Measurements from ENCODE around the gene MYRF.

MYRF gene

GRCh38 chr11:61774411-61774810 is 22.0 kb downstream of the MYRF start:
- no peak overlapping the region for H3K27ac ChIP-seq (ENCODE audit: low read depth in 2 of 2, low read length in 2 of 2)
- no peaks in the 10 kb centered on the region for H3K9me3 ChIP-seq (ENCODE audit: control insufficient read depth in 2 of 2, low read length in 2 of 2)
- H3K4me3 ChIP-seq (ENCODE audit: low read length in 2 of 2): no peak overlapping the region
- H3K36me3 ChIP-seq (ENCODE audit: control insufficient read depth in 2 of 2, insufficient read depth in 2 of 2, low read length in 2 of 2): peaks cover 0 to 5% of the 10 kb centered on the region in 2 donors
- H3K27me3 ChIP-seq (ENCODE audit: control insufficient read depth in 2 of 2, insufficient read depth in 2 of 2, low read length in 2 of 2): no peaks in the 10 kb centered on the region
- peaks cover 3 to 5% of the 10 kb centered on the region in 2 donors for H3K4me1 ChIP-seq (ENCODE audit: control insufficient read depth in 2 of 2, insufficient read depth in 2 of 2, low read length in 2 of 2)
- no peak overlapping the region for H3K9ac ChIP-seq (ENCODE audit: low read depth in 1 of 2, low read length in 2 of 2)

DNA sequence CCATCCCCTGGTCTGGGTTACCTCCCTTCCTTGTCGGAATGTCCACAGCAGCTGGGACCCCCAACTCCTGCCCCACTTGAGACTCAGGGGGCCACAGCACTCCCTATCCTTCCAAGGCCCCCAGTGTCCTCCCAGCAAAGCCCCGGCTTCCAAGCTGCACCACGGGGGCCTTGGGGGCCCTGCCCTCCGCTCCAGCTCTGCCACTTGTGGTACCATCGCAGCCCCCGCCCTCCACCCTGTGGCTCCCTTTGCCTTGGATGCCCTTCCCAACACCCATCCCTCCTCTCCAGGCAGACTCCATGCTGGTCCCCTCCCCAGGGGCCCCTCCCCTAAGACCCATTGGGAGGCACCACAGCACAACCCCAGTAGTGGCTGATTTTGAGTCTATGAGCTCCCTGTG is 22.7 kb downstream of the MYRF start:
- H3K36me3 ChIP-seq (ENCODE audit: control insufficient read depth in 2 of 2, insufficient read depth in 2 of 2, low read length in 2 of 2): peaks cover 0 to 5% of the 10 kb centered on the region in 2 donors
- H3K27me3 ChIP-seq (ENCODE audit: control insufficient read depth in 2 of 2, insufficient read depth in 2 of 2, low read length in 2 of 2): no peaks in the 10 kb centered on the region
- peaks cover 3 to 5% of the 10 kb centered on the region in 2 donors for H3K4me1 ChIP-seq (ENCODE audit: control insufficient read depth in 2 of 2, insufficient read depth in 2 of 2, low read length in 2 of 2)
- no peak overlapping the region for H3K27ac ChIP-seq (ENCODE audit: low read depth in 2 of 2, low read length in 2 of 2)
- H3K9ac ChIP-seq (ENCODE audit: low read depth in 1 of 2, low read length in 2 of 2): no peak overlapping the region
- H3K4me3 ChIP-seq (ENCODE audit: low read length in 2 of 2): no peak overlapping the region
- no peaks in the 10 kb centered on the region for H3K9me3 ChIP-seq (ENCODE audit: control insufficient read depth in 2 of 2, low read length in 2 of 2)

DNA sequence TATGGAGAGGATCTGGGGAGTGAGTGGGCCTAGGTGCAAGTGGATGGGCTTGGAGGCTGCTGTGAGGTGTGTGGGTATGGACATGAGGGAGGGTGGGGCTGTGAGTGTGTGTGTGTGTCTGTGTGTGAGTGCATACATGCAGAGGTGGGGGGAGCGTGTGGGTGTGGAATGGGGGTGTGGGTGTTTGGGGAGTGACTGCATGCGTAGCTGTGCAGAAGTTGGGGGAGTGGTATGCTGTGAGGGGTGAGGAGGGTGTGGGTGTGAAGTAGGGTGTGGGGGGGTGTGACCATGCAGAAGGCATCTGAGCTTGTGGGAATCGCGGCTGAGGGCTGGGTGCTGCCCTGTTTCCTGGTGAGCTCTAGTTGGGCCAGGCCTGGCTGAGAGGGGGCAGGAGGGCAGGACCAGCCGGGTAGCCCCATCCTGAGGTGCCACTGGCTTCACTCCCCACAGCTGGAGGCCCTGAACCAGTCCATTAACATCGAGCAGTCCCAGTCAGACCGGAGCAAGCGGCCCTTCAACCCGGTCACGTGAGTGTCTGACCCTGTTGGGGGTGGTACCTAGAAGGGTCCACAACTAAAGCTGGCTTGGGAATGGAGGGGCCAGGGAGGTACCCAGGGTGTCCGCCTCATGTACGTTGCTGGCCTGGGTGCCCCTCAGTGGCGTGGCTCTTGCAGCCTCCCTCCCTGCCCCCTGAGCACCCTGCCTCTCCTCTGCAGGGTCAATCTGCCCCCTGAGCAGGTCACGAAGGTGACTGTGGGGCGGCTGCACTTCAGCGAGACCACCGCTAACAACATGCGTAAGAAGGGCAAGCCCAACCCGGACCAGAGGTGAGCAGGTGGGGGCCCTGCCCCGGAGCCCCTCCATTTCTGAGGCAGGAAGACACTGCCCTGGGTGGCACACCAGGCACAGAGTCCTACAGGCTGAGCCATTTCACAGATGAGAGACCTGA is 23.4 kb downstream of the MYRF start:
- Histone ChIP-seq H3K36me3 (ENCODE audit: control insufficient read depth in 2 of 2, insufficient read depth in 2 of 2, low read length in 2 of 2) (peaks cover 0 to 5% of the 10 kb centered on the region in 2 donors), H3K4me1 (ENCODE audit: control insufficient read depth in 2 of 2, insufficient read depth in 2 of 2, low read length in 2 of 2) (peaks cover 3 to 5% of the 10 kb centered on the region in 2 donors), H3K9ac (ENCODE audit: low read depth in 1 of 2, low read length in 2 of 2) (no peak overlapping the region), H3K27ac (ENCODE audit: low read depth in 2 of 2, low read length in 2 of 2) (no peak overlapping the region), H3K27me3 (ENCODE audit: control insufficient read depth in 2 of 2, insufficient read depth in 2 of 2, low read length in 2 of 2) (no peaks in the 10 kb centered on the region), H3K4me3 (ENCODE audit: low read length in 2 of 2) (no peak overlapping the region), H3K9me3 (ENCODE audit: control insufficient read depth in 2 of 2, low read length in 2 of 2) (no peaks in the 10 kb centered on the region)

DNA sequence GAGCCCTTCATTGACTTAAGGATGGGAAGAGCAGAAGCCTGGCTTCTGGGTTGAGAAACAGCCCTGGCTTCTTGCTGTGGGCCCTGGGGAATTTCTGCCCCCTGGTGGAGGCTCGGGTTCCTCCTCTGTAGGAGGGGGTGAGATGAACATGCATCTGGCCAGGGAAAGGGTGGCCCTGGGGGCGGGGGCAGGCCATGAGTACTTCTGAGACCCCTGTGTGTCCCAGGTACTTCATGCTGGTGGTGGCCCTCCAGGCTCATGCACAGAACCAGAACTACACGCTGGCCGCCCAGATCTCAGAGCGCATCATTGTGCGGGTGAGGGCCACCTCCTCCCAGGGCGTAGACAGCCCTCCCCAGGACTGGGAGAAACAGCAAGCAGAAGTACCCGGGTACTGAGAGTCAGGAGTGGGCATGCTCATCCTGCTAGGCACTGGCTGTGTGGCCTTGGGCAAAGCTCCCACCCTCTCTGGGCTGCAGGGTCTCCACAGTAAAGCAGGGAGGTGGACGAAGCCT is 24.2 kb downstream of the MYRF start:
- Histone ChIP-seq H3K9me3 (ENCODE audit: control insufficient read depth in 2 of 2, low read length in 2 of 2) (no peaks in the 10 kb centered on the region), H3K27ac (ENCODE audit: low read depth in 2 of 2, low read length in 2 of 2) (no peak overlapping the region), H3K27me3 (ENCODE audit: control insufficient read depth in 2 of 2, insufficient read depth in 2 of 2, low read length in 2 of 2) (no peaks in the 10 kb centered on the region), H3K36me3 (ENCODE audit: control insufficient read depth in 2 of 2, insufficient read depth in 2 of 2, low read length in 2 of 2) (peaks cover 0 to 5% of the 10 kb centered on the region in 2 donors), H3K9ac (ENCODE audit: low read depth in 1 of 2, low read length in 2 of 2) (no peak overlapping the region), H3K4me3 (ENCODE audit: low read length in 2 of 2) (no peak overlapping the region), H3K4me1 (ENCODE audit: control insufficient read depth in 2 of 2, insufficient read depth in 2 of 2, low read length in 2 of 2) (peaks cover 3 to 5% of the 10 kb centered on the region in 2 donors)

GRCh38 chr11:61777234-61778090 is 25.0 kb downstream of the MYRF start:
- H3K27ac ChIP-seq (ENCODE audit: low read depth in 2 of 2, low read length in 2 of 2): no peak overlapping the region
- H3K36me3 ChIP-seq (ENCODE audit: control insufficient read depth in 2 of 2, insufficient read depth in 2 of 2, low read length in 2 of 2): peaks cover 0 to 5% of the 10 kb centered on the region in 2 donors
- H3K4me3 ChIP-seq (ENCODE audit: low read length in 2 of 2): no peak overlapping the region
- H3K27me3 ChIP-seq (ENCODE audit: control insufficient read depth in 2 of 2, insufficient read depth in 2 of 2, low read length in 2 of 2): no peaks in the 10 kb centered on the region
- H3K4me1 ChIP-seq (ENCODE audit: control insufficient read depth in 2 of 2, insufficient read depth in 2 of 2, low read length in 2 of 2): peaks cover under 1 to 3% of the 10 kb centered on the region in 2 donors
- no peak overlapping the region for H3K9ac ChIP-seq (ENCODE audit: low read depth in 1 of 2, low read length in 2 of 2)
- no peaks in the 10 kb centered on the region for H3K9me3 ChIP-seq (ENCODE audit: control insufficient read depth in 2 of 2, low read length in 2 of 2)

DNA sequence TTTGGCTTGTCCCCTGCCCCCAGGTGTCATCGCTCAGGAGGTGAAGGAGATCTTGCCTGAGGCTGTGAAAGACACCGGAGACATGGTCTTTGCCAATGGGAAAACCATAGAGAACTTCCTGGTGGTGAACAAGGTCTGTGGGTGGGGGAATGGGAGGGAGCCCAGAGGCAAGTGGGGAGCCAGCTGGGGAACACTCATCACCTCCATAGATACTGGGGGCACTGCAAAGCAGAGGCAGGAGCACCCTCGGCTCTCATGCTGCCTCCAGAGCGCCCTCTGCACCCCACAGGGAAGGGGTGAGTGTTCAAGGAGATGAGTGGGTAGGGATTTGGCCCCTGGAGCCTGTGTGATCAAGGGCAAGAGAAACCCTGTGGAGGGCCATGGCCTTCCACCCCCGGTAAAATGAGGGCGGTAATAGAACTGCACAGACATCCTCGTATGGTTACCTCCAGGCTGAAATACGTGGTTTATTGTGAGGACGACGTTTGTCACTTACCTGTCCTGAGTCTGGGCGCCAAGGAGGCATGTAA is 26.0 kb downstream of the MYRF start:
- Histone ChIP-seq H3K4me1 (ENCODE audit: control insufficient read depth in 2 of 2, insufficient read depth in 2 of 2, low read length in 2 of 2) (no peaks in the 10 kb centered on the region), H3K27ac (ENCODE audit: low read depth in 2 of 2, low read length in 2 of 2) (no peak overlapping the region), H3K27me3 (ENCODE audit: control insufficient read depth in 2 of 2, insufficient read depth in 2 of 2, low read length in 2 of 2) (no peaks in the 10 kb centered on the region), H3K9me3 (ENCODE audit: control insufficient read depth in 2 of 2, low read length in 2 of 2) (no peaks in the 10 kb centered on the region), H3K36me3 (ENCODE audit: control insufficient read depth in 2 of 2, insufficient read depth in 2 of 2, low read length in 2 of 2) (peaks cover 0 to 5% of the 10 kb centered on the region in 2 donors), H3K4me3 (ENCODE audit: low read length in 2 of 2) (no peak overlapping the region), H3K9ac (ENCODE audit: low read depth in 1 of 2, low read length in 2 of 2) (no peak overlapping the region)

GRCh38 chr11:61778920-61779650 is 26.6 kb downstream of the MYRF start:
- no peaks in the 10 kb centered on the region for H3K4me1 ChIP-seq (ENCODE audit: control insufficient read depth in 2 of 2, insufficient read depth in 2 of 2, low read length in 2 of 2)
- no peak overlapping the region for H3K4me3 ChIP-seq (ENCODE audit: low read length in 2 of 2)
- no peaks in the 10 kb centered on the region for H3K9me3 ChIP-seq (ENCODE audit: control insufficient read depth in 2 of 2, low read length in 2 of 2)
- H3K27ac ChIP-seq (ENCODE audit: low read depth in 2 of 2, low read length in 2 of 2): no peak overlapping the region
- no peak overlapping the region for H3K9ac ChIP-seq (ENCODE audit: low read depth in 1 of 2, low read length in 2 of 2)
- no peaks in the 10 kb centered on the region for H3K27me3 ChIP-seq (ENCODE audit: control insufficient read depth in 2 of 2, insufficient read depth in 2 of 2, low read length in 2 of 2)
- H3K36me3 ChIP-seq (ENCODE audit: control insufficient read depth in 2 of 2, insufficient read depth in 2 of 2, low read length in 2 of 2): peaks cover 0 to 5% of the 10 kb centered on the region in 2 donors

DNA sequence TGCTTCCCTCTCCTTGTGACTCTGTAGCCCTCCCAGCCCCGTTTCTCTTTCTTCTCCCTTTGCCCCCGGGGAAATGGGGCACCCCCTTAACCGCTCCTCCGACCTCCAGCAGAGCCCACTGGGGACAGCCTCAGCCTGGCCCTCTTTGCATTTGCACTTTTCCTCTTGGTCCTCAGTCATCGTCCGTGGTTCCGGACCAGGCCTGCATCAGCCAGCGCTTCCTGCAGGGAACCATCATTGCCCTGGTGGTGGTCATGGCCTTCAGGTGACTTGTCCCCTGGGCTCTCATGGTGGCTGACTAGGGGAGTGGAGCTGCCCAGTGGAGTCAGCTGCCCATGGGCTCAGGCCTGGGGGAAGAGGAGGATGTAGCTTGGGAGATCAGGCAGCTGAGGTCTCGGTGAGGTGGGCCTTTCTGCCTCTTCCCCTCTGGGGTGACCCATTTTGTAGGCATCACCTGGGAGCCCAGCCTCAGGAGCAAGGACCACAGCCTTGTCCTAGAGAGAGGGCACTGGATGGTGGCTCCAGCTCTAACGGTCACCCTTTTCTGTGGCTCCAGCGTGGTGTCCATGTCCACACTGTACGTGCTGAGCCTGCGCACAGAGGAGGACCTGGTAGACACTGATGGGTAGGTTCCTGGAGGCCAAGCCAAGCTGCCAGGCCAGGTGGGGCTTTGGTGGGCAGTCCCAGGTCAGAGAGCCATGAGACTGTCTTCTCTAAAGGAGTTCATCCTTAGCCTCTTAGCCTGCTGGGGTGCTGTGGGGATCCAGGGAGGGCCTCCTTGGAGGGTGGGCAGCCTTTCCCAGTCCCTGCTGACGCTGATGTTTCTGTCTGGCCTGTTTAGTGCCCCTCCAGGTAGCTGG is 27.5 kb downstream of the MYRF start:
- Histone ChIP-seq H3K27me3 (ENCODE audit: control insufficient read depth in 2 of 2, insufficient read depth in 2 of 2, low read length in 2 of 2) (no peaks in the 10 kb centered on the region), H3K4me1 (ENCODE audit: control insufficient read depth in 2 of 2, insufficient read depth in 2 of 2, low read length in 2 of 2) (no peaks in the 10 kb centered on the region), H3K9ac (ENCODE audit: low read depth in 1 of 2, low read length in 2 of 2) (no peak overlapping the region), H3K36me3 (ENCODE audit: control insufficient read depth in 2 of 2, insufficient read depth in 2 of 2, low read length in 2 of 2) (peaks cover 6 to 10% of the 10 kb centered on the region in 2 donors), H3K27ac (ENCODE audit: low read depth in 2 of 2, low read length in 2 of 2) (no peak overlapping the region), H3K9me3 (ENCODE audit: control insufficient read depth in 2 of 2, low read length in 2 of 2) (no peaks in the 10 kb centered on the region), H3K4me3 (ENCODE audit: low read length in 2 of 2) (no peak overlapping the region)

Data from mucosa of rectum (tissue), 2 donors.